NCI-H2107 (cell line): ENCODE data around the gene ELMO1.

Source experiments
- DNase-seq: peaks from one replicate; lab custom pipeline; 2025; lab: John Stamatoyannopoulos, UW

ELMO1 gene

GRCh38 chr7:37118004-37118403, 330.7 kb downstream of the ELMO1 start:
- DNase-seq, result no peak

DNA sequence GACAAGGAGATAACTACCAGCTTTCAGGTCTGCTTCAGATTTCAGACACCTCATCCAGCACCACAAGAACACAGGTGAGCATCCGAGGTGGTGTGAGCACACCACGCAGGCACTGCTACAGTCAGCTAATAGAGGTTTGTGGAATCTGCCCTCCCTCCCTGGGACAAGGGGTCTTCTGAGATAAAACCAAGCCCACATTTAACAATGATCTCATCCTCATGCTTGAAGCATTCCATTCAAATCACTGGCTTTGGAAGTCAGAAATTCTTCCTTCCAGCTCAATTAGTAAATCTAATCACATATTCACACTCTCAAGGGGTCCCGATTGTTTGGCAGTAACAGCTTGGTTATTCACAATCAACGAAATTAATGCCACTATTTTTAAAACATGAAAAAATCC, 331.4 kb downstream of the ELMO1 start:
- no peak for DNase-seq

- DNase-seq, result no peak
These were observed 332.5 kb downstream of the ELMO1 start for GRCh38 chr7:37116093-37116701.

DNA sequence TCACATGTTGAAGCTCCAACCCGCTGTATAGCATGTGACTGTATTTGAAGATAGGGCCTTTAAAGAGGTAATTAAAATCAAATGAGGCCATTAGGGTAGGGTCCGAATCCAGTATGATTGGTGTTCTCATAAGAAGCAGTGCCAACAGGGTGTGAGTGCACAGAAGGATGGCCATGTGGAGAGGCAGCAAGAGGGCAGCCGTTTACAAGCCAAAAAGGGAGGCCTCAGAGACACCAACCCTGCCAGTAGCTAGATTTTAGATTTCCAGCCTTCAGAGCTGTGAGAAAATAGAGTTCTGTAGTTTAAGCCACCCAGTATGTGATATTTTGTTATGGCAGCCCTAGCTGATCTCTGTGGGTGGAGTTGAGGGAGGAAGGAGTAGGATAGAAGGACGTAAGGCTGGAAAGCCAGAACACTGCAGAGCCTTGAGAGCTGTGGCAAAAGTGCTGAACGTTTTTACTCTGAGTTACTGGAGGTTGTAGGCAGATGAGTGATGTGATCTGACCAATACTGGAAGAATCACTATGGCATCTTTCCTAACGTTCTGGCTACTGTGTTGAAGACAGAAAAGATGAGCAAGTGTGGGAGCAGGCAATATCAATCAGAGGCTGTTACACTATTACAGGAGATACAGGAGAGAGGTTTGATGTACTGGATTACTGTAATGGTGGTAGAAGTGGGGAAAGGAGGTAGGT, 334.9 kb downstream of the ELMO1 start:
- no peak for DNase-seq

DNA sequence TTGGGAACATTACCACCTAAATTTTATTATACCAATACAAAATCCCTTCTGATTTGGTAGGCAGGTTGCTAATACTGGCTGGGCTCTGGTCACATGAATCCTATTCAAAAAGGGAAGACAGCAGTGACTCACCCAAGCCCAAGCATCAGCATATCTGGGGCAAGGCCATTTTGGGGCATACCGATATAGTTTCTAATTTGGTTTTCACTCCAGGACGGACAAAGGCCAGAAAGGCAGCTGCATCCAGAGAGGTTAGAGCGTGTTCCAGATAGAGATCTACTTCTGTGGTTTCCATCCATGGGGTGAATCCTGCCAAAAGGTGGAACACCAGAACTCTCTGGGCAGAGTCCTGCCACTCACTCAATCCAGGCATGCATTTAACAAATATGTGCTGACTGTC, 335.8 kb downstream of the ELMO1 start:
- no peak for DNase-seq

DNA sequence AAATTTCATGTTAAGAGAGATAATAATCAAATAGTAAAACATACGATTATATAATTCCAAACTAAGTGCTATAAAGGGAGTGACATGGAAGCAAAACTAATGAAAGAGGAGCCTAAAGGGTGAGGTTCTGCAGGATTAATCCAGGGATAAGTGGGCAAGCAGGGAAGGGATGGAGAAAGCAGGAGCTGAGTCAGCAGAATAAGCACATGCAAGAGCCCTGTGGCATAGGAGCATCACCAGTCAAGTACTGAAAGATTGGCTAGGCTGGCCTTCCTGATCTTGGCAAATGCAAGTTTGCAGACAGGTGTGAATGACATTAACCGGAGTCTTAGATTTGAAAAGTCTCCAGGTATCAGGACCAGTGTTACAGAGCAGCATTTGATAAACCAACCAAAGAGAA, 336.4 kb downstream of the ELMO1 start:
- DNase-seq, result no peak

GRCh38 chr7:37111459-37111858, 337.2 kb downstream of the ELMO1 start:
- no peak for DNase-seq

DNA sequence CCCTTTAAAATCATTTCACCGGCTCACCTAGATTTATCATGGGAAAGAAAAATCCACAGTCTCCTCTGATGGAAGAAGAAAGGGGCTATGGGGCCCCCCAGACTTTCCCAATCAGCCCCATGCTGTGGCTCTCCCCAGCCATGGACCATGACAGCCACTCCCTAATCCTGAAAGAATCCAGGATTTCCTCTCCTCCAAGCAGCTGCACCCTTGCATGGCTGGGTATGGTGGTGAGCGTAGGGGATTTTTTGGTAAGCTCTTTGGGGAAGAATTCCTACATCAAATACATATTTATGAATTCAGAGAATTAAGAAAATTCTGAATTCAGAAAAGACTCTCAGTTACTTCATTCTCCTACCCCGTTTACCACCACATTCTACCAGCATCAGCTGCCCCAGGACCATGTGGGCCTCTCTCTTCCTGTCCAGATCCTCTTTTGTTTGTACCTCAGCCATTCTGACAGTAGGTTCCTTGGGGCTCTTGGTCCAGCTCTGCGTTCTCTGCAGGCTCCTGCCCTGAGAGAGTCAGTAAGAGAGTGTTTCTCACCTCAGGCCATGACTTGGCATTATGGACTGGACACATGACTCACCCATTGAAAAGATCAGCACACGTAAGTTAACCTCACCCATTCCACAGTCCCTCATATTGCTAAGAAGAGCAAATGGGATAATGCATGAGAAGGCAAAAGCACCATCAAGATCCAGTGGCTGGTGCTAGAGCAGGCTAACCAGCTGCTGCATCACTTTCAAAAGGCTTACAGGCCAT, 337.8 kb downstream of the ELMO1 start:
- no peak for DNase-seq

GRCh38 chr7:37109843-37110242, 338.8 kb downstream of the ELMO1 start:
- no peak for DNase-seq

DNA sequence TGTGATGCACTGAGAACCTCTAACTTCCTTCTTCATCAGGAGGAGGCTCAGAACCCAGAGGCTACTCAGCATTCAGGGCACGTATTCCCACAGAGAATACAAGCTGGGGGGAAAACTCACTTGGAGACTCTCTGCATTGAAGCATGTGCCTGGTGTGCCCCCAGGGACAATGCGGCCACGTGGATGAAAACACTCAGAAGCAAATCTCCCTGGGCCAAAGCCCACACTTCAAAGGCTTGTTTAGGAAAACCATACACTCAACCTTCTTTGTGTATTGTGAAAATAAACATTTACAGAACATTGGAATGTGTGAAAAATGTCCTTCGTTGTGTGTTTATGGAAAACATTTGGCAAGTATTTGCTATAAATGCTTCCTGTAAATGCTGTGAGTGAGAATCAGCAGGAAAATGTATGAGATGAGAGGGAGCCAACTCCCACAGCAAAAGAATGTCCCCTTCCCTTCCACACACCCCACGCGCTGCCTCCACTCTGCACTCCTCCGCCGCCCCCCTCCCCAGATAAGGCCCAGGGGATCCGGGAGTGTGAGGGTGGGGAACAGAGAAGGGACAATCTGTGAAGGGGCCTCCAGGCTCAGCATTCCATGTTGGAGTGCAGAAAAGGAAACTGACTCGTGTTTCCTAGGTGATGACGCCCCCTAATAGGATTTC, 339.5 kb downstream of the ELMO1 start:
- DNase-seq, result no peak

- DNase-seq, result no peak
These were observed 340.0 kb downstream of the ELMO1 start for GRCh38 chr7:37108615-37109014.

DNA sequence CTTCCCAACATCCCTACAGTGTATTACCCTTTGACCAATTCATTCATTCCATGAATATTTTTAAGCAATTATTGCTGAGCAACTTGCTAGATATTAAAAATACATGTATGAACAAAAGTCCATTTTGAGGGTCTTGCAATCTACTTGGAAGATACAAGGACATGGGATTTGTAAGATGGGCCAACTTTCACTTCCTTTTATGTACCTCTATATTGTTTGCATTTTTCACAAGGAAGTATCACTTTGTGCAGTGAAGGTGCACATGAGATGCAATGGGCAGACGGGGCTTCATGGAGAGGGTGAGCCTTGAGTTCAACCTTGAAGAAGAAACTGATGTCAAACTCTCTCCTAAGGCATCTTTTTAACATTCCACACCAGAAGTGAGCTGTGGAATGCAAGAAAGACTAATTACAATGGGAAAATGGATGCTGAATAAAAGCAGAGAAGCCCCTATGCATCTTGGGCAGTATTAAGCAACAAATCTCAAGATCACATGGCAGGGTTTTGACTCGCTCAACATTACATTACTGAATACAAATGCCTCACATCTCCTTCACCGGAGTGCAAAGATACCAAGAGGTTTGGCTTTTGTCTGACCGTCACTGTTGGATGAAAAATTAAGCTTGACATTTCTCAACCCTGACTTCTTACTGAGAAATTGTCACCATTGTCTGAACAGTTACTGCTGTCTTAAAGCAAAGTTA, 341.5 kb downstream of the ELMO1 start:
- no peak for DNase-seq

DNA sequence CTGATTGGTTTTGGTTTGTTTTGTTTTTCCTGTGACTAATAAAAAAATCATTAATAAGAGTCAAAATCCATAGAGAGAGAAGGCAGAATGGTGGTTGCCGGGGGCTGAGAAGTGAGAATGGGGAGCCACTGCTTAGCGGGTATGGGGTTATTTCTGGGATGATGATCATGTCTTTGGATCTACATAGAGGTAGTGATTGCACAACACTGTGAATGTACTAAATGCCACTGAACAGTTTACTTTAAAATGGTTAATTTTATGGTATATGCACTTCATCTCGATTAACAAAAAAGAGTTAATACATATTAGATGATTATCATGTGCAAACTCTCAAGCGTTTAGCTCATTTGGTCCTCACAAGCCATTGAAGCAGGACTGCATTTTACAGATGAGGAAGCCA, 342.9 kb downstream of the ELMO1 start:
- no peak for DNase-seq

GRCh38 chr7:37104822-37105518, 343.7 kb downstream of the ELMO1 start:
- no peak for DNase-seq

- DNase-seq, result no peak
These were observed 346.0 kb downstream of the ELMO1 start for GRCh38 chr7:37102518-37103137.

DNA sequence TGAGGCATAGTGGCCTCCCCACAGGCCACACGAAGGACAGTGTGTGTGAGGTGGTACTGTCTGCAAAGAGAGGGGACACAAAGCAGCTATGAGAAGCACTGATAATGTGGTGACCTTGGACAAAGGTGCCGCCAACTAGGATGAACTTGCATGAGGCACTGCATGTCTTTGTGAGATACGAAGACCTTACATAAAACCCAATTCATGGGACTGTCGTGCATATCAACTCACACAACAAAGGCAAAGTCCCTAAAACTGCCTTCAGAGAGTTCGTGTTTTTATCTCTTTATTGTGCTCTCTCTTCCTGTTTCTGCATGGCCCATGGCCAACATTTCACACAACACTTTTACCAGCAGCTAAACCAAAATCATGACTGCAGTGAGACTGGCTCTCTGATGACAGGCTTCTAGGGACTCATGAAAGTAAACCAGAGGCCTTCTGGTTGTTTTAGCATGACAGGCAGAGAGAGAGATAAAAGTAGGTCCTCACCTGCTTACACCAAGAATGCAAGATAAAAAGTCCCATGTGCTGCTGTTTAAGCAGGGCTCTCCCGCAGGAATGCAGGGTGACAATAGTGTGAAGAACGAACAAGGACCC, 347.8 kb downstream of the ELMO1 start:
- DNase-seq, result no peak

DNA sequence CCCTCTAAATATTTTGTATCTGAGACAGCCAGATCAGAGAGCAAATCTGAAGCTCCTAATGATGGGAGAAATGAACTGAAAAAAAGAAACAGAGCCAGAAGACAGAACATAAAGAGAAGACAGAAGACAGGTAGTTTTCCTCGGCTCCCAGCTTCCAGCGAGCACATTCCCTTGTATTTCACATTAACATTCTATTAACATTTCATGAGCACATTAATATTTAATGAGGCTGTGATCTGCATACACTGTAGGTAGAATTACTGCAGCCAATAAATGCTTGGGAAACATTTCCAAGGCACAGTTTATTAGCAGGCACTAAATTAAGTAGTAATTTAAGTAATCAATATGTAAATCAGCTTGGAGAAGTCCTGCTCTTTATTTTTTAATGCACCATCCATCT, 349.9 kb downstream of the ELMO1 start:
- no peak for DNase-seq

DNA sequence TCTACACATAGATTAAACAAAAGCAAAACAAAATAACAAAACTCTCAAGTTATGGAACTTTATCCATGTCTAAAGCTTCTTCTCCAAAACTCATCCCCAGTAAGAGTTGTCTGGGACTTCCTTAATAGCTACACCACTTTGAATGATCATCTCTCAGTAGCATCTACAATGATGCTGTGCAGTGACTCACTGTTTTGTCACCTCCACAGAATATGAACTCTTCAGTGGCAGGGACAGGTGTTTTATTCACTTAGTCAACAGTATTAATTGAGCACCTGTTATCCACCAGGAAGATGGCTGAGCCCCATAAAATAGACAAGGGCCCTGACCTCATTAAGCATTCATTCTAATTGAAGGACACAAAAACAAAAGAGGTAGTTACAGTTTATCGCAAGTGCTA, 350.7 kb downstream of the ELMO1 start:
- no peak for DNase-seq

DNA sequence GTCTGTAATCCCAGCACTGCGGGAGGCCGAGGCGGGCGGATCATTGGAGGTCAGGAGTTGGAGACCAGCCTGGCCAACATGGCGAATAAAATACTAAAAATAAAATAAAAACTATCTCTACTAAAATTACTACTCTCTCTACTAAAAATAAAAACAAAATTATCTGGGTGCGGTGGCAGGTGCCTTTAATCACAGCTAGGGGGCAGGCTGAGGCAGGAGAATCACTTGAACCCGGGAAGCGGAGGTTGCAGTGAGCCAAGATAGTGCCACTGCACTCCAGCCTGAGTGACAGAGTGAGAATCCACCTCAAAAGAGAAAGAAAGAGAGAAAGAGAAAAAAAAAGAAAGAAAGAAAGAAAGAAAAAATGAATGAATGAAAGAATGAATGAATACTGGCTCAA, 351.4 kb downstream of the ELMO1 start:
- DNase-seq, result no peak

- no peak for DNase-seq
These were observed 352.3 kb downstream of the ELMO1 start for GRCh38 chr7:37096341-37096740.

- no peak for DNase-seq
These were observed 353.5 kb downstream of the ELMO1 start for GRCh38 chr7:37095122-37095521.
